ENCODE results near the gene SIPA1L3. TPM values are rescaled to one million over a fixed set of nuclear protein-coding genes. Genes with fewer than 3 reads are reported as not detected.

Gene SIPA1L3
- total and polyA plus RNA-seq, 2 experiments from 2014 or later, result 13.7 to 23.3 TPM

DNA sequence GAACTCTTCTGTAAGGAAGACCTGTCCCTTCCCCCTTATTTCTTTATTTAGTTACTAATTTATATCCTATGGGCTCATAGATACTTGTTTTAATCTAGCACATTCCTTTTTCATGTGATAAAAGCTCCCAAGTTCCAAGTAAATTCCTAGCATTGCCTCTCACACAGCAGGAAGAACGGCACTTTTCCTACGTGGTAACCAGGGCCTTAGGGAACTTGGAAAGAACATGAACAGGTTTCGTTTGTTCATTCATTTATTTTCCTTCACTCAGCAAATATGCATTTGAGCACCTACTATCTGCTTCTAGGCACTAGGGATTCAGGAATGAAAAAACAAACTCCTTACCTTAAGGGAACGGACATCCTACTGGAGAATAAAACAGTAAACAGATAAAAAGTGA, 125.1 kb downstream of the SIPA1L3 start:
- WGBS (ENCODE audit: low lambda C conversion rate, missing lambda C conversion rate), result 66% methylated on average over 4 of the region's 4 CpGs
- no peak overlapping the region for H3K4me3 ChIP-seq
- no peak for TF ChIP-seq EZH2 (IDR thresholded peaks at IDR 0.05; ENCODE audit: borderline replicate concordance)
- TF ChIP-seq, protein P1, sequence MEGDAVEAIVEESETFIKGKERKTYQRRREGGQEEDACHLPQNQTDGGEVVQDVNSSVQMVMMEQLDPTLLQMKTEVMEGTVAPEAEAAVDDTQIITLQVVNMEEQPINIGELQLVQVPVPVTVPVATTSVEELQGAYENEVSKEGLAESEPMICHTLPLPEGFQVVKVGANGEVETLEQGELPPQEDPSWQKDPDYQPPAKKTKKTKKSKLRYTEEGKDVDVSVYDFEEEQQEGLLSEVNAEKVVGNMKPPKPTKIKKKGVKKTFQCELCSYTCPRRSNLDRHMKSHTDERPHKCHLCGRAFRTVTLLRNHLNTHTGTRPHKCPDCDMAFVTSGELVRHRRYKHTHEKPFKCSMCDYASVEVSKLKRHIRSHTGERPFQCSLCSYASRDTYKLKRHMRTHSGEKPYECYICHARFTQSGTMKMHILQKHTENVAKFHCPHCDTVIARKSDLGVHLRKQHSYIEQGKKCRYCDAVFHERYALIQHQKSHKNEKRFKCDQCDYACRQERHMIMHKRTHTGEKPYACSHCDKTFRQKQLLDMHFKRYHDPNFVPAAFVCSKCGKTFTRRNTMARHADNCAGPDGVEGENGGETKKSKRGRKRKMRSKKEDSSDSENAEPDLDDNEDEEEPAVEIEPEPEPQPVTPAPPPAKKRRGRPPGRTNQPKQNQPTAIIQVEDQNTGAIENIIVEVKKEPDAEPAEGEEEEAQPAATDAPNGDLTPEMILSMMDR (IDR thresholded peaks at IDR 0.05; ENCODE audit: poor library complexity), result no peak
- no peak for TF ChIP-seq EZH2phosphoT487 (IDR thresholded peaks at IDR 0.05; ENCODE audit: low read depth, severe bottlenecking, unreplicated experiment)
- DNase-seq (ENCODE audit: low spot score), result no peak
- no peak overlapping the region for H3K4me2 ChIP-seq
- H3K27me3 ChIP-seq, result no peaks in the 10 kb centered on the region
- no peak overlapping the region for H2AFZ ChIP-seq
- H3K4me1 ChIP-seq (ENCODE audit: insufficient read depth), result no peaks in the 10 kb centered on the region
- H3K36me3 ChIP-seq (replicated peaks; ENCODE audit: insufficient read depth, low read depth), result no peaks in the 10 kb centered on the region
- no peak overlapping the region for H3K27ac ChIP-seq
- H3K9me2 ChIP-seq (replicated peaks; ENCODE audit: insufficient read depth), result no peaks in the 10 kb centered on the region
- no peaks in the 10 kb centered on the region for H3K9me3 ChIP-seq (ENCODE audit: low read depth)
- H3K79me2 ChIP-seq, result peaks cover 9% of the 10 kb centered on the region
- no peaks in the 10 kb centered on the region for H4K20me1 ChIP-seq (ENCODE audit: insufficient read depth, poor library complexity, severe bottlenecking)

DNA sequence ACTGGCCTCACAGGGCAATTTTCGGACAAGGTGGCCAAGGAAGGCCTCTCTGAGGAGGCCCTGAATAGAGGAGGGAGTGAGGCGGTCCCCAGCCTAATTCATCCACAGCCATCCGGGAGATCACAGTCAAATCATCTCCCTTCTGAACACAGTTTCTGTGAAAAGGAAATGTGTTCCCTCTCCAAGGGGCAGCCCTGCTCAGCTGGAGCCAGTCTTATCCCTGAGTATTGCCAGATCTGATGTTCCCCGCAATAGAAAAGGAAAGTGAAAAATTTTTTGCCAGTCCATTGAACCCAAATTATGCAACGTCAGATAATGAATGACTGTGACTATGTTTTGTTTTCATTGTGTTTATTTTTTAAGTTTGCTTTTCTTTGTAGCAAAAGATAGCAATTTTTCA, 125.9 kb downstream of the SIPA1L3 start:
- DNase-seq (ENCODE audit: low spot score), result no peak
- WGBS (ENCODE audit: low lambda C conversion rate, missing lambda C conversion rate), result 91% methylated on average over 5 of the region's 5 CpGs
- no peaks in the 10 kb centered on the region for H3K4me1 ChIP-seq (ENCODE audit: insufficient read depth)
- no peaks in the 10 kb centered on the region for H3K36me3 ChIP-seq (replicated peaks; ENCODE audit: insufficient read depth, low read depth)
- no peak overlapping the region for H2AFZ ChIP-seq
- peaks cover 6% of the 10 kb centered on the region for H3K79me2 ChIP-seq
- no peak overlapping the region for H3K4me2 ChIP-seq
- H3K4me3 ChIP-seq, result no peak overlapping the region
- no peak overlapping the region for H3K27ac ChIP-seq
- H3K9me3 ChIP-seq (ENCODE audit: low read depth), result no peaks in the 10 kb centered on the region
- H3K9me2 ChIP-seq (replicated peaks; ENCODE audit: insufficient read depth), result no peaks in the 10 kb centered on the region
- H4K20me1 ChIP-seq (ENCODE audit: insufficient read depth, poor library complexity, severe bottlenecking), result no peaks in the 10 kb centered on the region
- no peak for TF ChIP-seq EZH2 (IDR thresholded peaks at IDR 0.05; ENCODE audit: borderline replicate concordance)
- TF ChIP-seq, protein P1 (IDR thresholded peaks at IDR 0.05; ENCODE audit: poor library complexity), result no peak
- no peak for TF ChIP-seq EZH2phosphoT487 (IDR thresholded peaks at IDR 0.05; ENCODE audit: low read depth, severe bottlenecking, unreplicated experiment)
- H3K27me3 ChIP-seq, result no peaks in the 10 kb centered on the region

DNA sequence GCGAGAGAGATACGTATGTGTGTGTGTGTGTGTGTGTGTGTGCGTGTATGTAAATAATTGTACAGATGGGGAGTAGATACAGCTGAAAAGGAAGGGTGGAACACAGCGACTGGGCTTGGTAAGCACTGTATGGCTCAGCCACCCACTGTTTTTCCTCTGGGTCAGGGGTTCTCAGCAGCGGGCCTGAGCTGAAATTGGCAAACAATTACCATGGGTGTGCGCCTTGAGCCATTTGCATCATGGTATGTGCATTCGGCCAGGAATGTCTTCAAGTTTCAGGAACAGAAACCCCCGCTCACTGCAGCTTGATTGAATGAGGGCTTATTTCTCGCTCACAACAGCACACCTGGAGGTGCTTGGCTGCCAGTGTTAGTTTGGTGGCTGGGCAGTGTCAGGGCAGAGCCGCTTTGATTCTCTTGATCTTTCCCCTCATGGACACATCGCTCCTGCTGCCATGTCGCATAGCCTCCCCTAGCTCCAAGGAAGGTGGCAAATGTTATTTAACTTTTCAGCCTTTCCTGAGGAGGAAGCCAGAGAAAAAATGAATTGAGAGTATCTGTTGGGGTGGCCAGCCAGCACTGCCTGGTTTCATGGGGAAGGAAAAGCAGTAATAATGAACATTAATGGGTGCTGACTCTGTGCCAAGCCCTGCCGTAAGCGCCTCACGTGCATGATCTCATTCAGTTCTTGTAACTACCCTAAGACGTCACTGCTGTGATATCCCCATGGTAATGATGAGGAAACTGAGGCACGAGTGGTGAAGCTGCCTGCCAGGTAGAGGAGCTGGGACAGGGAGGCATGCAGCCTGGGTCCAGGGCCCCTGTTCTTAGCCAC, 126.9 kb downstream of the SIPA1L3 start:
- no peaks in the 10 kb centered on the region for H3K4me1 ChIP-seq (ENCODE audit: insufficient read depth)

More for the DNA sequence above, 126.9 kb downstream of the SIPA1L3 start:
- Histone ChIP-seq H3K27ac (no peak overlapping the region), H2AFZ (no peak overlapping the region), H3K9me3 (ENCODE audit: low read depth) (no peaks in the 10 kb centered on the region), H3K4me2 (no peak overlapping the region), H3K27me3 (no peaks in the 10 kb centered on the region), H4K20me1 (ENCODE audit: insufficient read depth, poor library complexity, severe bottlenecking) (no peaks in the 10 kb centered on the region), H3K9me2 (replicated peaks; ENCODE audit: insufficient read depth) (no peaks in the 10 kb centered on the region), H3K36me3 (replicated peaks; ENCODE audit: insufficient read depth, low read depth) (no peaks in the 10 kb centered on the region), H3K79me2 (peaks cover 6% of the 10 kb centered on the region), H3K4me3 (no peak overlapping the region)
- WGBS (ENCODE audit: low lambda C conversion rate, missing lambda C conversion rate), result 85% methylated on average over 17 of the region's 17 CpGs
- TF ChIP-seq EZH2 (IDR thresholded peaks at IDR 0.05; ENCODE audit: borderline replicate concordance) (no peak), EZH2phosphoT487 (IDR thresholded peaks at IDR 0.05; ENCODE audit: low read depth, severe bottlenecking, unreplicated experiment) (no peak)
- TF ChIP-seq, protein P1 (IDR thresholded peaks at IDR 0.05; ENCODE audit: poor library complexity), result no peak
- DNase-seq (ENCODE audit: low spot score), result no peak
